Left lung (tissue), 10 donors: ENCODE results near the gene SENP8. TPM values are rescaled to one million over a fixed set of nuclear protein-coding genes. Genes with fewer than 3 reads are reported as not detected.

ENCODE experiments used
- ATAC-seq: fragments of 200-7000 bp; cut with Tn5 transposase; one replicate; pipeline ENCODE4 v1.9.1; 2020; ENCODE audit warnings: moderate library complexity
- DNase-seq, 4 donors: peaks; one replicate each; pipeline ENCODE4 v3.0.0-alpha.2; 2013 to 2020
- H3K27ac ChIP-seq, 2 donors: fragments of 200-600 bp; sonication (generic) in 1 of 2; one replicate each; pipeline versions ENCODE4 v1.5.0 to v1.8.0; 2020 to 2021
- H3K27me3 ChIP-seq, 2 donors: fragments of 200-600 bp; sonication (generic) in 1 of 2; one replicate each; pipeline versions ENCODE4 v1.5.0 to v1.8.0; 2020 to 2021
- H3K36me3 ChIP-seq, 2 donors: fragments of 200-600 bp; sonication (generic) in 1 of 2; one replicate each; pipeline versions ENCODE4 v1.5.0 to v1.8.0; 2020 to 2021
- H3K4me1 ChIP-seq, 2 donors: fragments of 200-600 bp; one replicate each; pipeline ENCODE4 v1.8.0; 2021
- H3K4me3 ChIP-seq, 2 donors: fragments of 200-600 bp; sonication (generic) in 1 of 2; one replicate each; pipeline versions ENCODE4 v1.5.0 to v1.8.0; 2020 to 2021; ENCODE audit warnings: mild to moderate bottlenecking in 1 of 2
- H3K9me3 ChIP-seq, 2 donors: fragments of 200-600 bp; sonication (generic) in 1 of 2; one replicate each; pipeline versions ENCODE4 v1.5.0 to v1.8.0; 2020 to 2021
- CTCF ChIP-seq, 2 donors: fragments of 200-600 bp; sonication (generic) in 1 of 2; IDR thresholded peaks; one replicate each; pipeline versions ENCODE4 v1.5.0 to v1.8.0; 2021; ENCODE audit warnings: antibody characterized with exemption in 2 of 2
- intact Hi-C, 2 donors: fragments of 100-400 bp; cut with DNase I; formaldehyde crosslinking; loops; one replicate each; pipeline versions ENCODE4 v1.11.2 to v1.14.2; 2022
- polyA plus RNA-seq, 6 donors: library from polyadenylated mRNA; unstranded; fragments of 120-200 nt; gene quantifications; one replicate each; pipeline ENCODE4 v1.2.1, GENCODE V29; 2013; ENCODE audit not compliant: insufficient read length in 6 of 6
- total RNA-seq, 2 donors: library from RNA; stranded (reverse); fragmentation: NEBNext Ultra II Directional; extraction: Animal tissue kit (Norgen Biotek cat#: 25700); gene quantifications; one replicate each; pipeline ENCODE4 v1.2.1, GENCODE V29; 2021
- donor health status: DM: no; HTN: yes; CAD: no.
- donor health status: DM: no; HTN: no; CAD: no.

The SENP8 gene
- total and polyA plus RNA-seq, 8 donors = 3.1 to 4.9 (median 4.2) TPM

GRCh38 chr15:72172796-72173195 is 54.6 kb downstream of the SENP8 start:
- TF ChIP-seq CTCF (IDR thresholded peaks at IDR 0.05) = no peak
- no peak overlapping the region for H3K27ac ChIP-seq
- no peak overlapping the region for H3K4me3 ChIP-seq
- intact Hi-C loops = no loop called here
- DNase-seq (no peak), ATAC-seq (no peak)
- H3K27me3 ChIP-seq = no peaks in the 10 kb centered on the region
- H3K36me3 ChIP-seq = no peaks in the 10 kb centered on the region
- H3K9me3 ChIP-seq = no peaks in the 10 kb centered on the region
- H3K4me1 ChIP-seq = peaks cover 6 to 8% of the 10 kb centered on the region in 2 donors

GRCh38 chr15:72173401-72173800 is 55.2 kb downstream of the SENP8 start:
- no peak overlapping the region for H3K4me3 ChIP-seq
- H3K9me3 ChIP-seq = no peaks in the 10 kb centered on the region
- no peak for DNase-seq
- no peaks in the 10 kb centered on the region for H3K27me3 ChIP-seq
- no peak for TF ChIP-seq CTCF (IDR thresholded peaks at IDR 0.05)
- intact Hi-C loops = no loop called here
- no peaks in the 10 kb centered on the region for H3K36me3 ChIP-seq
- peaks cover 2 to 3% of the 10 kb centered on the region in 2 donors for H3K4me1 ChIP-seq
- no peak for ATAC-seq
- no peak overlapping the region for H3K27ac ChIP-seq

GRCh38 chr15:72173864-72174550 is 55.8 kb downstream of the SENP8 start:
- Histone ChIP-seq H3K4me3 (no peak overlapping the region), H3K27ac (no peak overlapping the region), H3K4me1 (no peaks in the 10 kb centered on the region), H3K36me3 (no peaks in the 10 kb centered on the region), H3K27me3 (no peaks in the 10 kb centered on the region), H3K9me3 (no peaks in the 10 kb centered on the region)
- ATAC-seq (no peak), DNase-seq (no peak)
- intact Hi-C loops = no loop called here
- no peak for TF ChIP-seq CTCF (IDR thresholded peaks at IDR 0.05)

GRCh38 chr15:72174551-72175165 is 56.5 kb downstream of the SENP8 start:
- Histone ChIP-seq H3K9me3 (no peaks in the 10 kb centered on the region), H3K4me3 (no peak overlapping the region), H3K27me3 (no peaks in the 10 kb centered on the region), H3K36me3 (no peaks in the 10 kb centered on the region), H3K4me1 (no peaks in the 10 kb centered on the region), H3K27ac (no peak overlapping the region)
- DNase-seq = no peak
- TF ChIP-seq CTCF (IDR thresholded peaks at IDR 0.05) = no peak
- intact Hi-C loops = no loop called here
- no peak for ATAC-seq

- Histone ChIP-seq H3K27ac (no peak overlapping the region), H3K4me1 (peaks cover 0 to 6% of the 10 kb centered on the region in 2 donors), H3K27me3 (no peaks in the 10 kb centered on the region), H3K9me3 (no peaks in the 10 kb centered on the region), H3K36me3 (no peaks in the 10 kb centered on the region), H3K4me3 (no peak overlapping the region)
- TF ChIP-seq CTCF (IDR thresholded peaks at IDR 0.05) = no peak
- DNase-seq = no peak
- intact Hi-C loops = no loop called here
- no peak for ATAC-seq
These were observed 57.2 kb downstream of the SENP8 start for GRCh38 chr15:72175186-72176044.
